IMR-90 (cell line): ENCODE results near the gene DDX39A.

Source experiments
- CHD1 ChIP-seq: IDR thresholded peaks from 2 replicates; pipeline ENCODE4 v1.6.1; 2012; ENCODE audit warnings: low read depth, low read length, improper control_type of control experiment
- FOS ChIP-seq: fragments of 150-350 bp; IDR thresholded peaks from 2 replicates; pipeline ENCODE4 v1.6.1; 2016; ENCODE audit warnings: low read depth, low read length
- MAFK ChIP-seq: IDR thresholded peaks from 2 replicates; pipeline ENCODE4 v1.6.1; 2012; ENCODE audit warnings: low read depth, low read length, improper control_type of control experiment
- MAZ ChIP-seq: IDR thresholded peaks from 2 replicates; pipeline ENCODE4 v1.6.1; 2012; ENCODE audit warnings: low read depth, mild to moderate bottlenecking, low read length, improper control_type of control experiment, moderate library complexity, borderline replicate concordance
- MXI1 ChIP-seq: IDR thresholded peaks from 2 replicates; pipeline ENCODE4 v1.6.1; 2012; ENCODE audit warnings: low read depth, mild to moderate bottlenecking, low read length, moderate library complexity, borderline replicate concordance
- NFE2L2 ChIP-seq: fragments of 150-350 bp; IDR thresholded peaks from 2 replicates; pipeline ENCODE4 v1.6.1; 2016; ENCODE audit warnings: low read depth, mild to moderate bottlenecking, low read length
- POLR2A ChIP-seq: IDR thresholded peaks from 2 replicates; pipeline ENCODE4 v1.6.1; 2012; ENCODE audit warnings: mild to moderate bottlenecking, low read depth, low read length
- RAD21 ChIP-seq: IDR thresholded peaks from 2 replicates; pipeline ENCODE4 v1.6.1; 2012; ENCODE audit warnings: low read length, improper control_type of control experiment
- RCOR1 ChIP-seq: IDR thresholded peaks from 2 replicates; pipeline ENCODE4 v1.6.1; 2012; ENCODE audit warnings: mild to moderate bottlenecking, low read length, improper control_type of control experiment; ENCODE audit not compliant: insufficient replicate concordance
- RFX5 ChIP-seq: IDR thresholded peaks from 2 replicates; pipeline ENCODE4 v1.8.0; 2012; ENCODE audit warnings: low read depth, mild to moderate bottlenecking, low read length, moderate library complexity
- SMC3 ChIP-seq: fragments of 150-350 bp; IDR thresholded peaks from 2 replicates; pipeline ENCODE4 v1.6.1; 2016; ENCODE audit warnings: low read depth, mild to moderate bottlenecking, antibody characterized with exemption, low read length, moderate library complexity
- TF ChIP-seq, protein P1 (sequence below): conservative IDR thresholded peaks from 2 replicates; pipeline ENCODE4 v1.5.1; 2012; ENCODE audit warnings: mild to moderate bottlenecking, low read depth, low read length, improper control_type of control experiment
- TF ChIP-seq, protein P2 (sequence below): fragments of 150-350 bp; IDR thresholded peaks from 2 replicates; pipeline ENCODE4 v1.6.1; 2016; ENCODE audit warnings: low read depth, mild to moderate bottlenecking, low read length, moderate library complexity, borderline replicate concordance
- TF ChIP-seq, protein P3 (sequence below): fragments of 150-350 bp; IDR thresholded peaks from 2 replicates; pipeline ENCODE4 v1.6.1; 2017; ENCODE audit warnings: mild to moderate bottlenecking, antibody characterized with exemption, low read length, low read depth

- TF ChIP-seq, protein P1, sequence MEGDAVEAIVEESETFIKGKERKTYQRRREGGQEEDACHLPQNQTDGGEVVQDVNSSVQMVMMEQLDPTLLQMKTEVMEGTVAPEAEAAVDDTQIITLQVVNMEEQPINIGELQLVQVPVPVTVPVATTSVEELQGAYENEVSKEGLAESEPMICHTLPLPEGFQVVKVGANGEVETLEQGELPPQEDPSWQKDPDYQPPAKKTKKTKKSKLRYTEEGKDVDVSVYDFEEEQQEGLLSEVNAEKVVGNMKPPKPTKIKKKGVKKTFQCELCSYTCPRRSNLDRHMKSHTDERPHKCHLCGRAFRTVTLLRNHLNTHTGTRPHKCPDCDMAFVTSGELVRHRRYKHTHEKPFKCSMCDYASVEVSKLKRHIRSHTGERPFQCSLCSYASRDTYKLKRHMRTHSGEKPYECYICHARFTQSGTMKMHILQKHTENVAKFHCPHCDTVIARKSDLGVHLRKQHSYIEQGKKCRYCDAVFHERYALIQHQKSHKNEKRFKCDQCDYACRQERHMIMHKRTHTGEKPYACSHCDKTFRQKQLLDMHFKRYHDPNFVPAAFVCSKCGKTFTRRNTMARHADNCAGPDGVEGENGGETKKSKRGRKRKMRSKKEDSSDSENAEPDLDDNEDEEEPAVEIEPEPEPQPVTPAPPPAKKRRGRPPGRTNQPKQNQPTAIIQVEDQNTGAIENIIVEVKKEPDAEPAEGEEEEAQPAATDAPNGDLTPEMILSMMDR = no peak
- TF ChIP-seq, protein P2, sequence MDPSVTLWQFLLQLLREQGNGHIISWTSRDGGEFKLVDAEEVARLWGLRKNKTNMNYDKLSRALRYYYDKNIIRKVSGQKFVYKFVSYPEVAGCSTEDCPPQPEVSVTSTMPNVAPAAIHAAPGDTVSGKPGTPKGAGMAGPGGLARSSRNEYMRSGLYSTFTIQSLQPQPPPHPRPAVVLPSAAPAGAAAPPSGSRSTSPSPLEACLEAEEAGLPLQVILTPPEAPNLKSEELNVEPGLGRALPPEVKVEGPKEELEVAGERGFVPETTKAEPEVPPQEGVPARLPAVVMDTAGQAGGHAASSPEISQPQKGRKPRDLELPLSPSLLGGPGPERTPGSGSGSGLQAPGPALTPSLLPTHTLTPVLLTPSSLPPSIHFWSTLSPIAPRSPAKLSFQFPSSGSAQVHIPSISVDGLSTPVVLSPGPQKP = no peak
- no peak for TF ChIP-seq POLR2A
- no peak for TF ChIP-seq RAD21
- no peak for TF ChIP-seq RCOR1
- no peak for TF ChIP-seq SMC3
- TF ChIP-seq, protein P3, sequence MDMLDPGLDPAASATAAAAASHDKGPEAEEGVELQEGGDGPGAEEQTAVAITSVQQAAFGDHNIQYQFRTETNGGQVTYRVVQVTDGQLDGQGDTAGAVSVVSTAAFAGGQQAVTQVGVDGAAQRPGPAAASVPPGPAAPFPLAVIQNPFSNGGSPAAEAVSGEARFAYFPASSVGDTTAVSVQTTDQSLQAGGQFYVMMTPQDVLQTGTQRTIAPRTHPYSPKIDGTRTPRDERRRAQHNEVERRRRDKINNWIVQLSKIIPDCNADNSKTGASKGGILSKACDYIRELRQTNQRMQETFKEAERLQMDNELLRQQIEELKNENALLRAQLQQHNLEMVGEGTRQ = no peak
- TF ChIP-seq MAFK = no peak
- TF ChIP-seq CHD1 = no peak
- no peak for TF ChIP-seq RFX5
- no peak for TF ChIP-seq NFE2L2
- TF ChIP-seq FOS = no peak
- no peak for TF ChIP-seq MAZ
- no peak for TF ChIP-seq MXI1
Measured at GRCh38 chr19:14390548-14390947, 28.6 kb downstream of the DDX39A start.
